M059J (cell line): ENCODE data around the gene GRK1. TPM values are rescaled to one million over a fixed set of nuclear protein-coding genes. Genes with fewer than 3 reads are reported as not detected.
A peak's percentile ranks its signal among the peaks of the same experiment; 100 is the strongest.

ENCODE experiments used
- DNase-seq: peaks from one replicate; pipeline ENCODE4 v3.0.0-alpha.2; 2012; ENCODE audit warnings: low read depth
- total RNA-seq: library from RNA; depleted of rRNA; stranded (reverse); fragments of >200 nt; shearing (Covaris generic); gene quantifications from 2 replicates; pipeline ENCODE4 v1.2.3, GENCODE V29; 2014; rRNA removed

GRK1 gene
- total RNA-seq, 1 experiment from 2014 or later, result not detected

- DNase-seq, result no peak
Measured at GRCh38 chr13:113775451-113776145, 108.6 kb downstream of the GRK1 start.

- DNase-seq, result no peak
Measured at GRCh38 chr13:113776231-113777125, 109.5 kb downstream of the GRK1 start.

GRCh38 chr13:113777311-113778260, 110.6 kb downstream of the GRK1 start:
- DNase-seq, result peak; percentile 21

- DNase-seq, result no peak
Measured at GRCh38 chr13:113781571-113781970, 114.6 kb downstream of the GRK1 start.

- no peak for DNase-seq
Measured at GRCh38 chr13:113782472-113782871, 115.5 kb downstream of the GRK1 start.

GRCh38 chr13:113783200-113783881, 116.3 kb downstream of the GRK1 start:
- DNase-seq, result no peak

GRCh38 chr13:113783966-113784644, 117.1 kb downstream of the GRK1 start:
- DNase-seq, result peak; percentile 19

- no peak for DNase-seq
Measured at GRCh38 chr13:113784645-113785024, 117.6 kb downstream of the GRK1 start.

GRCh38 chr13:113785051-113786010, 118.3 kb downstream of the GRK1 start:
- peak; percentile 99 for DNase-seq

- DNase-seq, result peak; percentile 77
Measured at GRCh38 chr13:113786262-113786841, 119.3 kb downstream of the GRK1 start.

Other genes starting within 250 kb of the GRK1 start
- 0.76 and 1.4 TPM in 2 replicates for gene ADPRHL1, start 213.7 kb upstream of the GRK1 start, total RNA-seq
- gene DCUN1D2, start 176.5 kb upstream of the GRK1 start, total RNA-seq, result 4.0 and 10.9 TPM in 2 replicates
- gene TFDP1, start 82.5 kb upstream of the GRK1 start, total RNA-seq, result 83.5 and 116 TPM in 2 replicates
- not detected in 2 replicates for gene ATP4B, start 9.0 kb upstream of the GRK1 start, total RNA-seq
- gene TMEM255B, start 92.0 kb downstream of the GRK1 start, total RNA-seq, result 0.44 and 3.5 TPM in 2 replicates
- 43.7 and 99.1 TPM in 2 replicates for gene GAS6, start 196.9 kb downstream of the GRK1 start, total RNA-seq